Prostate gland (tissue), 2 donors: ENCODE results near the gene SGCD.

Source experiments
- POLR2AphosphoS5 ChIP-seq: sonication (generic); formaldehyde crosslinking; IDR thresholded peaks from one replicate; pipeline ENCODE4 v1.6.1; 2017; ENCODE audit warnings: antibody characterized with exemption
- TF ChIP-seq, protein P1 (sequence below), 4 experiments: fragments of 200-600 bp in 2 of 4; fragments of 450-650 bp in 2 of 4; sonication (generic) in 2 of 4; IDR thresholded peaks; 1 replicate in 3 of 4; 2 replicates in 1 of 4; pipeline ENCODE4 v1.5.1; 2016 to 2019; ENCODE audit warnings: antibody characterized with exemption in 4 of 4, mild to moderate bottlenecking in 2 of 4, moderate library complexity in 2 of 4

DNA sequence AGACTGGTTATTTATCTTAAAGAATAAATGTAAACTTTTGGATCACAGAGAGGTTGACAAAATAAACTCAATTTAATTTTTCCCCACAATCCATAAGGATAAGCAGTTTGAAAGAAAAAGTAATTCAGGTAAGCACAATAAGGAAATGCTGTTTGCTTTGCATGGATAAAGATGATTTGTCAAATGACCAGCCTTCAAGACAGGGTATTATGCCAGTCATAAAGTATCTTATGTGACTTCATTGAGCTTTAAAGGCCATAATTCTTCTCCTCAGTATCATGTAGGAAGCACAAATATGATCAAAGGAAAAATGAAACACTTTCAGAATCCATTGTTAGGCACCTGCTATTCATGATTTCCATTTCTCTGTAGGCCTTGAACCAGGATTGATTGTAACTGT lies 342.5 kb downstream of the SGCD start:
- TF ChIP-seq, protein P1, sequence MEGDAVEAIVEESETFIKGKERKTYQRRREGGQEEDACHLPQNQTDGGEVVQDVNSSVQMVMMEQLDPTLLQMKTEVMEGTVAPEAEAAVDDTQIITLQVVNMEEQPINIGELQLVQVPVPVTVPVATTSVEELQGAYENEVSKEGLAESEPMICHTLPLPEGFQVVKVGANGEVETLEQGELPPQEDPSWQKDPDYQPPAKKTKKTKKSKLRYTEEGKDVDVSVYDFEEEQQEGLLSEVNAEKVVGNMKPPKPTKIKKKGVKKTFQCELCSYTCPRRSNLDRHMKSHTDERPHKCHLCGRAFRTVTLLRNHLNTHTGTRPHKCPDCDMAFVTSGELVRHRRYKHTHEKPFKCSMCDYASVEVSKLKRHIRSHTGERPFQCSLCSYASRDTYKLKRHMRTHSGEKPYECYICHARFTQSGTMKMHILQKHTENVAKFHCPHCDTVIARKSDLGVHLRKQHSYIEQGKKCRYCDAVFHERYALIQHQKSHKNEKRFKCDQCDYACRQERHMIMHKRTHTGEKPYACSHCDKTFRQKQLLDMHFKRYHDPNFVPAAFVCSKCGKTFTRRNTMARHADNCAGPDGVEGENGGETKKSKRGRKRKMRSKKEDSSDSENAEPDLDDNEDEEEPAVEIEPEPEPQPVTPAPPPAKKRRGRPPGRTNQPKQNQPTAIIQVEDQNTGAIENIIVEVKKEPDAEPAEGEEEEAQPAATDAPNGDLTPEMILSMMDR (IDR thresholded peaks at IDR 0.05), result no peak
- TF ChIP-seq POLR2AphosphoS5, result no peak
